Neuronal stem cell (in vitro differentiated cells): Measurements from ENCODE around the gene NHS.

Experiments
- DNase-seq: peaks from one replicate; pipeline ENCODE4 v3.0.0-alpha.2; 2013; ENCODE audit warnings: low spot score
- H2AFZ ChIP-seq: one replicate; pipeline ENCODE4 v1.6.1; 2013; ENCODE audit warnings: mild to moderate bottlenecking, low read length, inconsistent platforms
- H2AK5ac ChIP-seq: 2 replicates; pipeline ENCODE4 v1.6.1; 2013; ENCODE audit warnings: low read depth, mild to moderate bottlenecking, inconsistent platforms, low read length, moderate library complexity, mixed read lengths
- H2BK120ac ChIP-seq: 2 replicates; pipeline ENCODE4 v1.6.1; 2013; ENCODE audit warnings: low read depth, mild to moderate bottlenecking, inconsistent platforms, low read length, moderate library complexity, mixed read lengths
- H2BK12ac ChIP-seq: one replicate; pipeline ENCODE4 v1.6.1; 2013; ENCODE audit warnings: low read length, inconsistent platforms
- H2BK15ac ChIP-seq: 2 replicates; pipeline ENCODE4 v1.6.1; 2013; ENCODE audit warnings: mild to moderate bottlenecking, low read length, inconsistent platforms, mixed read lengths
- H2BK5ac ChIP-seq: one replicate; pipeline ENCODE4 v1.6.1; 2013; ENCODE audit warnings: inconsistent platforms, mild to moderate bottlenecking, low read length, moderate library complexity
- H3K14ac ChIP-seq: one replicate; pipeline ENCODE4 v1.6.1; 2013; ENCODE audit warnings: low read length, inconsistent platforms
- H3K18ac ChIP-seq: 2 replicates; pipeline ENCODE4 v1.6.1; 2013; ENCODE audit warnings: low read length, inconsistent platforms
- H3K23ac ChIP-seq: 2 replicates; pipeline ENCODE4 v1.6.1; 2013; ENCODE audit warnings: low read depth, mild to moderate bottlenecking, mixed read lengths, low read length, inconsistent platforms; ENCODE audit not compliant: poor library complexity
- H3K27ac ChIP-seq: replicated peaks from 3 replicates; pipeline ENCODE4 v1.5.1; 2013; ENCODE audit warnings: low read length, inconsistent platforms
- H3K27me3 ChIP-seq, 3 experiments: 2 replicates each; pipeline ENCODE4 v1.6.1; 2013; ENCODE audit warnings: low read length in 3 of 3, mild to moderate bottlenecking in 2 of 3, inconsistent platforms in 1 of 3, low read depth in 1 of 3, mixed read lengths in 1 of 3, moderate library complexity in 1 of 3; ENCODE audit not compliant: control insufficient read depth in 3 of 3, insufficient read depth in 3 of 3
- H3K36me3 ChIP-seq, 2 donors: replicated peaks in 1 of 2; 2 replicates each; pipeline ENCODE4 v1.6.1; 2013; ENCODE audit warnings: low read length in 2 of 2; ENCODE audit not compliant: control insufficient read depth in 2 of 2, insufficient read depth in 2 of 2
- H3K4ac ChIP-seq: 2 replicates; pipeline ENCODE4 v1.6.1; 2013; ENCODE audit warnings: inconsistent platforms, mild to moderate bottlenecking, low read length, moderate library complexity
- H3K4me1 ChIP-seq, 2 donors: 1 replicate in 1 of 2; 2 replicates in 1 of 2; pipeline ENCODE4 v1.6.1; 2013; ENCODE audit warnings: low read length in 2 of 2, low read depth in 1 of 2; ENCODE audit not compliant: control insufficient read depth in 2 of 2, insufficient read depth in 1 of 2
- H3K4me2 ChIP-seq: one replicate; pipeline ENCODE4 v1.6.1; 2013; ENCODE audit warnings: mild to moderate bottlenecking, low read length, inconsistent platforms; ENCODE audit not compliant: insufficient read depth, poor library complexity, severe bottlenecking
- H3K4me3 ChIP-seq, 2 donors: 2 replicates each; pipeline ENCODE4 v1.5.1; 2013; ENCODE audit warnings: low read length in 2 of 2, mild to moderate bottlenecking in 2 of 2, inconsistent platforms in 1 of 2, moderate library complexity in 1 of 2
- H3K79me1 ChIP-seq: one replicate; pipeline ENCODE4 v1.6.1; 2013; ENCODE audit warnings: low read depth, mild to moderate bottlenecking, inconsistent platforms, low read length, moderate library complexity
- H3K9ac ChIP-seq: one replicate; pipeline ENCODE4 v1.6.1; 2013; ENCODE audit warnings: mild to moderate bottlenecking, low read depth, low read length, inconsistent platforms; ENCODE audit not compliant: poor library complexity
- H3K9me3 ChIP-seq, 2 donors: replicated peaks in 1 of 2; 2 replicates each; pipeline versions ENCODE3 to v1.6.1; 2013; ENCODE audit warnings: low read length in 2 of 2, mild to moderate bottlenecking in 2 of 2, inconsistent platforms in 1 of 2, low read depth in 1 of 2, mixed read lengths in 1 of 2, moderate library complexity in 1 of 2; ENCODE audit not compliant: control insufficient read depth in 2 of 2, insufficient read depth in 1 of 2
- H4K8ac ChIP-seq: one replicate; pipeline ENCODE4 v1.6.1; 2013; ENCODE audit warnings: low read depth, mild to moderate bottlenecking, inconsistent platforms, low read length, moderate library complexity
- H4K91ac ChIP-seq: one replicate; pipeline ENCODE4 v1.6.1; 2013; ENCODE audit warnings: low read length, low read depth, mild to moderate bottlenecking, inconsistent platforms; ENCODE audit not compliant: poor library complexity
- WGBS, 2 donors: extraction: QIAGEN DNeasy Blood & Tissue Kit; methylation state at CpG; one replicate each; pipeline ENCODE4 v1.1.7; 2013; ENCODE audit warnings: missing lambda C conversion rate in 2 of 2, mixed read lengths in 1 of 2; ENCODE audit not compliant: insufficient read length in 2 of 2, insufficient replicate concordance in 1 of 2; ENCODE audit errors: extremely low coverage in 2 of 2; 5-methylcytosine and 5-hydroxymethylcytosine counted together

The NHS gene

DNA sequence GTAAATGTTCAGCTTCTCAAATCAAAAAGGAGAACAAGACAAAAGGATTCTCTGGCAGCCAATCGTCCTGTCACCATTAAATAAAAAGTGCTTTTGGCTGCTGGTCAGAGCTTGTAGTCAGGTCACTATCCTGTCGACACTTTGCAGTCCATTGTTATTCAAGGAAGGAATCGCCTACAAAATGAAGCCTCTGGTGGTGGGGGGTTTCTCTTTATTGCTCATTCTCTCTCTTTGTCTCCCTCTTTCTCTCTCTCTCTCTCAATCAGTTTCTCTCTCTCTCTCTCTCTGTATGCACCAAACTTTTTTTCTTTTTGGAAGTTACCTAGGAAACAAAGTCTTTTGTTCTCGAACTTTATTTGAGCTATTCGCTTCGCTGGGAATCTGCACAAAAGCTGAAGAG lies 344.7 kb downstream of the NHS start:
- H4K8ac ChIP-seq, result no peak overlapping the region
- no peak overlapping the region for H3K18ac ChIP-seq
- H3K79me1 ChIP-seq, result no peaks in the 10 kb centered on the region
- H2BK120ac ChIP-seq, result no peak overlapping the region
- H2BK15ac ChIP-seq, result no peak overlapping the region
- H3K4me1 ChIP-seq, result peaks cover 0 to 14% of the 10 kb centered on the region in 2 donors
- DNase-seq, result no peak
- no peak overlapping the region for H3K27ac ChIP-seq
- no peak overlapping the region for H3K14ac ChIP-seq
- H3K4ac ChIP-seq, result no peak overlapping the region
- no peaks in the 10 kb centered on the region for H3K27me3 ChIP-seq
- peak overlapping the region; percentile 41 for H2AFZ ChIP-seq
- no peak overlapping the region for H3K23ac ChIP-seq
- H3K4me2 ChIP-seq, result peak overlapping the region; percentile 25
- no peak overlapping the region for H2BK12ac ChIP-seq
- peak overlapping the region in 1 of 2 donors; percentile 33 for H3K4me3 ChIP-seq
- no peak overlapping the region for H2BK5ac ChIP-seq
- H2AK5ac ChIP-seq, result no peak overlapping the region
- H3K9ac ChIP-seq, result no peak overlapping the region
- H3K9me3 ChIP-seq, result no peaks in the 10 kb centered on the region
- WGBS, 2 donors, result no CpG with 5 or more reads among the region's 6 CpGs
- H4K91ac ChIP-seq, result no peak overlapping the region
- no peaks in the 10 kb centered on the region for H3K36me3 ChIP-seq

DNA sequence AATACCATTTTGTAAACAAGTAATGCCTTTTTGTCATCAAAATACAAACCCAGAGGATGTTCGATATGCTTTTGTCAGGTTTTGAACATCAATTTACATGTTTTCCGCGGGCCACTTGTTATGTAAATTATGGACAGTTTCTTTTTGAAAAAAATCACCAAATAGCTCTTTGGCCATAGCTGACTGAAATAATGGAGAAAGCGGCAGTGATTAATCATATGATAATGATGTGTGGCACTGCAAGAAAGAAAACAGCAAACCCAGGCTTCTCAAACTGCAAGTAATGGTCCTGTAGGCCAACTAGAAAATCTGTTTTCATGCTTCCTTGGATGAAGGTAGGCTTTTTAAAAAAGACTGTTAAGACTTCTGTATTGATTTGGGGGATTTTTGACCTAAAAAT lies 346.7 kb downstream of the NHS start:
- H3K23ac ChIP-seq, result no peak overlapping the region
- no peak overlapping the region for H3K9ac ChIP-seq
- H2BK5ac ChIP-seq, result no peak overlapping the region
- H2BK120ac ChIP-seq, result no peak overlapping the region
- H3K79me1 ChIP-seq, result no peaks in the 10 kb centered on the region
- no peak overlapping the region for H2BK15ac ChIP-seq
- WGBS, 2 donors, result no CpG with 5 or more reads among the region's 4 CpGs
- no peak overlapping the region for H3K4ac ChIP-seq
- DNase-seq, result no peak
- no peak overlapping the region for H3K27ac ChIP-seq
- no peak overlapping the region for H2AK5ac ChIP-seq
- no peaks in the 10 kb centered on the region for H3K9me3 ChIP-seq
- no peak overlapping the region for H4K91ac ChIP-seq
- no peak overlapping the region for H2BK12ac ChIP-seq
- H2AFZ ChIP-seq, result no peak overlapping the region
- no peak overlapping the region for H3K4me2 ChIP-seq
- peaks cover 0 to 16% of the 10 kb centered on the region in 2 donors for H3K36me3 ChIP-seq
- H3K14ac ChIP-seq, result no peak overlapping the region
- H3K4me1 ChIP-seq, result peaks cover 0 to 14% of the 10 kb centered on the region in 2 donors
- H3K4me3 ChIP-seq, result no peak overlapping the region
- H3K27me3 ChIP-seq, result peaks cover 0 to 5% (median 0%) of the 10 kb centered on the region in 3 experiments
- H3K18ac ChIP-seq, result no peak overlapping the region
- no peak overlapping the region for H4K8ac ChIP-seq

DNA sequence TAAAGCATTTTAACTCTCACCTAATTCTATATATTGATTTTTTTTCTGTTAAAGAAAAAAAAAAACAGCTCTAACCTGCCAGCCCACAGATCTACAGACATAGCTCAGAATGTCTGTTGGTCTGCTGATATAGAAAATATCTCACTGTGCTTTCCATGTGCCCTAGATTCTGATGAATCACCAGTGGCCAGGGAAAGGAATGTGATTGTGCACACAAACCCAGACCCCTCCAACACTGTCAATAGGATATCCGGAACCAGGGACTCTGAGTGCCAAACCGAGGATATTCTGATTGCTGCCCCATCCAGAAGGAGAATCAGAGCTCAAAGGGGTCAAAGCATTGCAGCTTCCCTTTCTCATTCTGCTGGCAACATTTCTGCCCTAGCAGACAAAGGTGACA lies 350.2 kb downstream of the NHS start:
- H3K36me3 ChIP-seq, result peaks cover 0 to 46% of the 10 kb centered on the region in 2 donors
- no peak overlapping the region for H4K91ac ChIP-seq
- H2AFZ ChIP-seq, result no peak overlapping the region
- no peak overlapping the region for H2BK120ac ChIP-seq
- H3K9me3 ChIP-seq, result no peaks in the 10 kb centered on the region
- H4K8ac ChIP-seq, result no peak overlapping the region
- no peak overlapping the region for H3K27ac ChIP-seq
- no peak overlapping the region for H2BK12ac ChIP-seq
- H3K79me1 ChIP-seq, result no peaks in the 10 kb centered on the region
- no peak overlapping the region for H3K14ac ChIP-seq
- no peak overlapping the region for H3K9ac ChIP-seq
- no CpG with 5 or more reads among the region's 2 CpGs for WGBS, 2 donors
- peaks cover 0 to 8% of the 10 kb centered on the region in 2 donors for H3K4me1 ChIP-seq
- H3K18ac ChIP-seq, result no peak overlapping the region
- no peak for DNase-seq
- H3K4ac ChIP-seq, result no peak overlapping the region
- H2BK5ac ChIP-seq, result no peak overlapping the region
- no peak overlapping the region for H3K4me2 ChIP-seq
- no peak overlapping the region for H2BK15ac ChIP-seq
- peaks cover 0 to 8% (median 0%) of the 10 kb centered on the region in 3 experiments for H3K27me3 ChIP-seq
- H2AK5ac ChIP-seq, result no peak overlapping the region
- H3K23ac ChIP-seq, result no peak overlapping the region
- no peak overlapping the region for H3K4me3 ChIP-seq

DNA sequence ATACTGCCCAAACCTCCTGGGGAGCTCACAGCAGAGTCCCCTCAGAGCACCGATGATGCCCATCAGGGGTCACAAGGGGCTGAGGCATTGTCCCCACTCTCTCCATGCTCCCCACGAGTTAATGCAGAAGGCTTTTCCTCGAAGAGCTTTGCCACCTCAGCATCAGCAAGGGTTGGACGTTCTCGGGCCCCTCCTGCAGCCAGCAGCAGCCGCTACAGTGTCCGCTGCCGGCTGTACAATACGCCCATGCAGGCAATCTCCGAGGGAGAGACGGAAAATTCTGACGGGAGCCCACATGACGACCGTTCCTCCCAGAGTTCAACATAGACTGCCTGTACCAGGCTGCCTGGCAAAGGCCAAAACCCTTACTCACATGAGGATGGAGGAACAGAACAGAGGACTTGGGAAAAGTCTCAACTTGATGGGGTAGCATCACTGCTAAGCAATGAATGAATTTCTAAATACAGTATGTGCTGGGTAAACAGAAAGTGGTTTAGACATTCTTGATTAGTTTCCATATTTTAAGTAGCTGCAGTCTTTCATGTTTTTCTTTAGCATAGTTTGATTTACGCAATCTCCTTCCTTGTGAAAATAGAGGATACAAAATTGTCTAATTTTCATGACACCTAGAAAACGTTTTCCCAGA lies 357.3 kb downstream of the NHS start:
- H3K9me3 ChIP-seq, result no peaks in the 10 kb centered on the region
- no peak overlapping the region for H3K27ac ChIP-seq
- H2AK5ac ChIP-seq, result no peak overlapping the region
- no peak overlapping the region for H4K91ac ChIP-seq
- no peak overlapping the region for H3K14ac ChIP-seq
- H3K36me3 ChIP-seq, result peaks cover 0 to 32% of the 10 kb centered on the region in 2 donors
- H2BK12ac ChIP-seq, result no peak overlapping the region
- no peak overlapping the region for H3K4me3 ChIP-seq
- no peak overlapping the region for H2BK5ac ChIP-seq
- H2BK120ac ChIP-seq, result no peak overlapping the region
- H3K27me3 ChIP-seq, result no peaks in the 10 kb centered on the region
- no CpG with 5 or more reads among the region's 16 CpGs for WGBS, 2 donors
- no peak overlapping the region for H4K8ac ChIP-seq
- H3K18ac ChIP-seq, result peak overlapping the region; percentile 17
- no peak overlapping the region for H3K4me2 ChIP-seq
- H2AFZ ChIP-seq, result no peak overlapping the region
- peaks cover 0 to 15% of the 10 kb centered on the region in 2 donors for H3K4me1 ChIP-seq
- no peak overlapping the region for H3K23ac ChIP-seq
- DNase-seq, result no peak
- no peak overlapping the region for H3K9ac ChIP-seq
- H2BK15ac ChIP-seq, result no peak overlapping the region
- H3K79me1 ChIP-seq, result no peaks in the 10 kb centered on the region
- H3K4ac ChIP-seq, result no peak overlapping the region
